ENCODE measurements around the gene CXCL11.
"Not testable (repeated sequence)": the region's sequence is repeated elsewhere in the genome, so short reads cannot be mapped to it uniquely, and the experiment has no call there.

Gene CXCL11

DNA sequence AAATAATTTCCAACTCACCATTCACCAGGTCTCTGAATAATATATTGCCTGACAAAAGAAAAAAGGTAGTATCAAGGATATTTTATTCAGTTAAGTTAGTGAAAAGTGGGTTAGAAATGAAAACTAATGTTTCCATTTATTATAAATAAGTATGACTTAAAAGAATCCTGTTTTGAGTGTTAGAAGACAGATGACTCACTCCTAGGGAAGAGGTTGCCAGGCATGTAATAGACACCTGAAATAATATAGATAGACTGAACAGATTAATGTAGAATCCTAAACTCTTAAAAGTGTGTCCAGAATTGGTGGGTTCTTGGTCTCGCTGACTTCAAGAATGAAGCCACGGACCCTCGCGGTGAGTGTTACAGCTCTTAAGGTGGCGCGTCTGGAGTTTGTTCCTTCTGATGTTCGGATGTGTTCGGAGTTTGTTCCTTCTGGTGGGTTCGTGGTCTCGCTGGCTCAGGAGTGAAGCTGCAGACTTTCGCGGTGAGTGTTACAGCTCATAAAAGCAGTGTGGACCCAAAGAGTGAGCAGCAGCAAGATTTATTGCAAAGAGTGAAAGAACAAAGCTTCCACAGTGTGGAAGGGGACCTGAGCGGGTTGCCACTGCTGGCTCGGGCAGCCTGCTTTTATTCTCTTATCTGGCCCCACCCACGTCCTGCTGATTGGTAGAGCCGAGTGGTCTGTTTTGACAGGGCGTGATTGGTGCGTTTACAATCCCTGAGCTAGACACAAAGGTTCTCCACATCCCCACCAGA, 6.5 kb upstream of the CXCL11 start:
- not testable (repeated sequence) for FAIRE-seq

DNA sequence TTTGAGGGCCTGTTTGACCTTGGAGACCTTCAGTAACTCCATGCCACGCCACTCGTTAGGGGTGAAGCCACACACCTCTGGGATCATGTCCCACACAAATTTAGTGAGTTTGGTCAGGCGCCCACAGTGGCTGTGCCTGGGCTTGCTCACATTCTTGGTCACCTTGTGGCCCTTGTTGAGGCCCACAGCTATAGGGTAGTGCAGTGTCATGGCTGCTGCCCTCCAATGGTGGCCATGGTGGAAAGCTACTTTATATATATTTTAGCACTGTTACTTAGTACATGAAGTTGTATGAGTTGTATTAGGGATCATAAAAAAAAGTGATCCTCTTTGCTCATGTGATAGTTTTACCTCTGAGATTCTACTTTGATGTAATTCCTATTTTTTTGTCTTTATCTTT, 985 bp upstream of the CXCL11 start:
- FAIRE-seq = no peak

DNA sequence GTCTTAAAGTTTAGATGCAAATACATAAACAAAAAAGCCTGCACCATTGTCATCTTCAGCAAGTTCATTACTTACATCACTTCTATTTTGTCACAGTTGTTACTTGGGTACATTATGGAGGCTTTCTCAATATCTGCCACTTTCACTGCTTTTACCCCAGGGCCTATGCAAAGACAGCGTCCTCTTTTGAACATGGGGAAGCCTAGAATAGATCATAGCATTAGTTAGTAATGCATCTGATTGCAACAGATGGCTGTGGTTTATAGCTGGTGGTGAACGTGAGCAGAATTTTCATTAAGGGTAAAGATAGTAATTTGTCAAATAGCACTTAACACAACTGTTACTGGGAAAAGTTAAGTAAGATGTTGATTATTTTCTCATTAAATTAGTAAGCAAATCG, 729 bp downstream of the CXCL11 start:
- no peak for FAIRE-seq

GRCh38 chr4:76029300-76029699, 6.6 kb downstream of the CXCL11 start:
- no peak for FAIRE-seq

GRCh38 chr4:76028350-76028765, 7.5 kb downstream of the CXCL11 start:
- FAIRE-seq = no peak

DNA sequence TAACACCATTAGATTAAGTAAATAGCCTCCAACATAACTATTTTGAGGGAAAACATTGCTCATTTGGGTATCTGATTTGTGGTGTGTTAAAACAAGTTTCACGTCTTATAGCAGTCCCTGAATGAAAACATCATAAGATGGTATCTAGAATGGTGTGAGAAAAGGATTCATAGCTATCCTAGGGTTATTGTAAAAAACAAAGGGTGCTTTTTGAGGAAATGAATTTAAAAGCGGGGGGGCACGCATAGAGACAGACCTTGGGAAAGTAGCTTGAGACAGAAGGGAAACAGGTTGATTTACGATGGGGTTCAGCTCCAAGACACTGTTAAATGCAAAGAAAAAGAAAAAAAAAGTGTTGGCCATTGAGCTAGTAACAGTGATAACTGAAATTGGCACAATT, 11.8 kb downstream of the CXCL11 start:
- FAIRE-seq = no peak

GRCh38 chr4:76023389-76023788, 12.5 kb downstream of the CXCL11 start, which contains the start of gene CXCL10:
CXCL10 (minus strand) TSS chr4:76023497; CDS start chr4:76023431, 66 bp downstream.
- no peak for FAIRE-seq

GRCh38 chr4:76022677-76023076, 13.2 kb downstream of the CXCL11 start:
- FAIRE-seq = no peak

DNA sequence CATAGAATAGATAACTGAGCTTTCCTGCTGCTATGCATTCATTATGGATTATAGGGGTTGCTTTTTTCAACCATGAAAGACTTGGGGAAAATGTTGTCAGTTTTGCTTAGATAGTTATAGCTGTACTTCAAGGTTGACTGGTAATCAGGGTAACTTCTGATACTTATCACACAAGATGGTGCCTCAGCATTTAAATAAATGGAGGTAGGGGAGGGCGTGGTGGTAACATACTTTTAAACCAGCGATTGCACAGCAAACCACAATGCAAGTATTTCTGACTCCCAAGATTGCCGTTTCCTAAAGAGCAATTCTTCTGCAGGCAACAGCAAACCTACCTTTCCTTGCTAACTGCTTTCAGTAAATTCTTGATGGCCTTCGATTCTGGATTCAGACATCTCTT, 13.8 kb downstream of the CXCL11 start:
- no peak for FAIRE-seq

DNA sequence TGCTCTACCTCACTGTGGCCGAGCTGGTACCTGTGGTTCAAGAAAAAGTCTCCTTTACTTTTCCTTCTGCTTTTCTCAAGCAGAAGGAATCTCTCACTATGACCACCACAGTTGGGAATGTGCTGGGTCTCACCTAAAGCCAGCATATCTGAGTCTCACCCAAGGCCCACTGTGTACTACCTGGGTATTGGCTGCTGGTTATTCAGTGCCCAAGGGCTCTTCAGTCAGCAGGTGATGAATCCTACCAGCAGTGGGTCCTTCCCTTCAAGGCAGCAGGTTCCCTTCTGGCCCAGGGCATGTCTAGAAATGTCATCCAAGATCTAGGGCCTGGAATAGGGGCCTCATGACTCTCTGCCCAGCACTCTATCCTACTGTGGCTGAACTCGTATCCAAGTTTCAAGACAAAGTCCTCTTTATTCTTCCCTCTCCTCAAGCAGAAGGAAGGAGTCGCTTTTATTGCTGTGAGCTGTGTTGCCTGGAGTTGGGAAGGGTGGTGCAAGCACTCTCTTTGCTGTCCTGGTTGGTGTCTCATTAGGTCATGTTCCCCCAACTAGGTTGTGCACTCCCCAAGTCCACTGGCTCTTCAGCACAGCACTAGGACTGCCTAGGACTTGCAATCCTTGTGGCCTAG, 18.7 kb downstream of the CXCL11 start:
- FAIRE-seq = no peak

GRCh38 chr4:76016393-76016792, 19.5 kb downstream of the CXCL11 start:
- FAIRE-seq = no peak

DNA sequence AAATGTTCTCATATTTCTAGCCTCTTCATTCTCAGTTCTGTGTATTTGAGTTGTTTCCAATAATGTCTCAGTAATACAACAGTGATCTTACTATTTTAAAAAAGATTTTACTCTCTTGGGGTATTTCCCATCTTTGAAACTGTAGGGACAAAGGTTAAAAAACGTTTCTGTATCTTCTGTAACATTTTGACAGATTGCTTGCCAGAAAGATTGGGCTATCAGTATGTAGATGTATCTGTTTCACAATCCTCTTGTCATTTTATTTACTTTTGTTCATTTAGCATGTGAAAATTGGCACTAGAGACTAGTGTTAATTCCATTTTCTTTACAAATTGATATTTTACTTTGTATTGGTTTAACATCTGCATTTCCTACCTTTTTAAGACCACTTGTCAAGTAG, 22.3 kb downstream of the CXCL11 start:
- no peak for FAIRE-seq

GRCh38 chr4:76012388-76012801, 23.5 kb downstream of the CXCL11 start:
- FAIRE-seq = no peak

DNA sequence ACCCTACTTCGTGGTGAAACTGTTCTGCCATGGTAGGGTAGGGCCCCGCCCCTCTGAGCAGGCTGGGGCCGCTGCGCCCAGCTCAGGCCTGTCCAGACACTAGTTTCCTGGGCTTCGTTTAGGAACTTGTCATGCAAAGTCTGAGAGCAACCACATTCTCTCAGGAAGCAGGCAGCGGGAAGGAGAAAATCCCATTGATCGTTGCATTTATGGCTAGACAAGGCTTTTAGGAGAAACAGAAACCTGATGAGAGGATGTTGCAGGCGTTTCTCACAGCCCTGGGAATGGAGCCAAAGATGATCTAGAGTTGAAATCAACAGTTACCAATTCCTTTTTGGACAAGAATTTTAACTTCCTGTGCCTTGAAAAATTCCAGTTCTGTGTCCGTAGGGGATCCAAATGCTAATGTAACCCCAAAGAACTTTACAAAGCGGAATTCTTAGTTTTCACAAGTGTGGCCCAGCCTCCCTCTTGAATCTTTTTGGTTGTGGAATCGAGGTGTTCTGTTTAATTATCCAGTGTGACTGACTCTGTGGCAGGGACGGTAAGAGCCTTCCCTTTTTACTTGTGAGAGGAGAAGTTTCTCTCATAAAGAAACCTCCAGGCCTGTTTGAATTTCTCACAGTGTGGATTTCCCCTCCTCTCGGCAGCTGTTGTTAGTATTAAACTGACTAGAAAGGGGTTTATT, 24.0 kb downstream of the CXCL11 start:
- no peak for FAIRE-seq

DNA sequence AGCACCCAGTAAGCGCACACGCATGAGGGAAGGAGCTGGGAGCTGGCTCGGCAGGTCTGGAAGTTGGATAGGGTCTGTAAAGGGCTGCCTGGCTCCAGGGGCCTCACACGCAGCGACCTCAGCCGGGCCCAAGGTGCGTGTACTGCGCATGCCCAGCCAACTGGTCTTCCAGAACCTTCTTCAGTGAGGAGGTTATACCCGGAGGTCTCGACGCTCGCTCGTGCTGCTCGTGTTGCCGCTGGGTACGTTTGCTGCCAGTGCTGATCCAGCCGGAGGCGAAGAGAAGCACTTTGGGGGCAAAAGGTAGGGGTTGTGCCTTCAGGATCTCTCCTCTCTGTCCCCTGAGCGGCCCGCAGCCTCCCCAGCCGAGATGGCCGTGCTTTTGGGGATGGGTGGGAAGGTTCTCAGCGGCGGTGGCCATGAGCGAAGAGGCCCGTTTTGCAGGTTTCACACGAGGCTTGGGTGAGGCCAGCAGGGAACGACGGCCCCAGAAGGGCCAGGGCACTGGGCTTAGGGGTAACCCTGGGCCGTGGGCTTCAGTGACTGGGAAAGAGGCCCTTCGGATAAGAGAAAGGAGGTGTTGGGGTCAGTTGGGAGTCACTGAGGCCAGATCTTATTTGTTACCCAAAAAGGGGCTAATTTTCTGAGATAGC, 24.7 kb downstream of the CXCL11 start:
- no peak for FAIRE-seq

DNA sequence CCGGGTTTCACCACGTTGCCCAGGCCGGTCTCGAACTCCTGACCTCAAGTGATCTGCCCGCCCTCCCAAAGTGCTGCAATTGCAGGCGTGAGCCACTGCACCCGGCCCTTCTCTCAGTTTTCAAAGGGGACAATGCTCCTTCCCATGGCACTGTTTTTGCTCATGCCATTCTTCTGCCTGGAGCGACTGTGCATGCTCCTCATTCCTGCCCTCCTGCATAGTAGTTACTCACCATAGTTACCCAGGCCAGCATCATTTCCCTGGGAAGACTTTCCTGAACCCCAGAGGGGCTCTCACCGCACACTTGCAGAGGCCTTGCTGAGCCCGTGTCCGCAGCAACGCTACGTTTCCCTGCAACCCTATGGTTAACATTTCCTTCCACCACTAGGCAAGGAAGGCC, 25.3 kb downstream of the CXCL11 start:
- FAIRE-seq = no peak

GRCh38 chr4:76009311-76009710, 26.6 kb downstream of the CXCL11 start:
- no peak for FAIRE-seq

DNA sequence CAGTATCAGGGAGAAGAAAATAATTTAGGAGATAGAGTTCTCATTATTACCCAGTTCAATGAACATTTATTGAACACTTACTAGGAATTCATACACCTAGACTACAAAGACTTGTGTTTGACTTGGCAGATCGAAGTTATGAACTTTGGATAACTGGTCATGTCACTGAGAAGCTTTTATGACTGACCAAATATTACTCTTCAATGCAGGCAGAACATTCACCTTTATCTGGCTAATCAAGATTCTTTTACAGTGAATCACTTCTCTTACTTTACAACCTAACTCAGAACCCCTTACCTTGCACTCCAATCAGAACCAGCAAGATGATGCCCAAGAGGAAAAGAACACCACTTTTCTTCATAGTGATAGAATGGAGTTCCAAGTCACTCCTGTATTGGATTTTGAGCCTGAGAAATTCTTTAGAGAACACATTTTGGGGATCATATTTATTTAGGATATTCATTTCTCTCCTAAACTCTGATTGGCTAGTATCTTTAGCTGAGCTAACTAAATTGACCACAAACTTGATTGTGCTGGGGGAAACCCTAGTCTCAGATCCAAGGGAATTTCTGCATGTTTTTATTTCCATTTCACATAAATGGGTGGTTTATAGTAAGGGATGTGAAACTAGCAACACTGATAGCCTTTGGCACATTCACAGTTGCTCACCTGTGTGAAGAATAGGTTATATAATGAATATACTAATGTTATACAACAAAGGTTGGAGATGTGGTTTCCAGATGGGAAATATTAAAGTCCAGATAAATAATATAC, 28.6 kb downstream of the CXCL11 start, which contains the start of gene CXCL9:
CXCL9 (minus strand) TSS at position 421 of the 774 bp plus-strand sequence; CDS start at position 361, 60 bp downstream.
- no peak for FAIRE-seq

DNA sequence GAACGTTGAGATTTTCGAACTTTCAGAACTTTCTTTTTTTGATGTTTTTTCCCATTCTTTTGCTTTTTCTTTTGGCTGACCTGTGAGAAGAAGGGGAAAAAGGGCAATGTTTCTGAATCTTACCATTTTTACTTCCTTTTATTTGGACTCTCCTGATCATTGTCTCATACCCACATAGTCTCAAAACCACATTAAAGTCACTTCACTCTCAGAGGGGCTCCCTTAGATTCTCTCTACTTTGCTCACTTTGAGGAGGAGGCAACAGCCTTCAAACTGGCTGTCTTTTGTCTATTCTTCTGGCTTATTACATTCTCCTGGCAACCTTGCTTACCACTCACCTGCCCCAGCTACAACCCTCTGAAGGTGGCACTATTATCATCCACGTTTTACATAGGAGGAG, 32.2 kb downstream of the CXCL11 start:
- FAIRE-seq = no peak

- no peak for FAIRE-seq
Observed at GRCh38 chr4:76003035-76003434, 32.8 kb downstream of the CXCL11 start.

DNA sequence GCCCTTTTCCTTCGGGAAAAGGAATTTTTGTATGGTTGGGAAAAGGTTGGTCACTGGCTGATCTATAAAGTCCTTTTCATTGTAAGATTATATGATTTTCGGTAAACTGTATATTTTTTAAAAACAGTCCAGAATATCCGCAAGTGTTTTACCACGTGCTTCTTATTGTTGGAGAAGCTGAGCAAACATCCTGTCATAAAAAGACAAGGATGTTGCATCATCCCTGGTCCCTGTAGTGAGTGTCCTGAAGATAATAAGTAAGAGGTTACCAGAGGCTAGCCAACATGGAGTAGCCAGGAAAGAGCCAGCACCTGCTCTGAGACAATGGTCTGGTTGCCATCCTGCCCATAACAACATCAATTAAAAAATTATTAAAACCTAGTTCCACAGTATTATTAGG, 33.7 kb downstream of the CXCL11 start:
- FAIRE-seq = no peak

GRCh38 chr4:76001700-76002099, 34.2 kb downstream of the CXCL11 start:
- FAIRE-seq = no peak

DNA sequence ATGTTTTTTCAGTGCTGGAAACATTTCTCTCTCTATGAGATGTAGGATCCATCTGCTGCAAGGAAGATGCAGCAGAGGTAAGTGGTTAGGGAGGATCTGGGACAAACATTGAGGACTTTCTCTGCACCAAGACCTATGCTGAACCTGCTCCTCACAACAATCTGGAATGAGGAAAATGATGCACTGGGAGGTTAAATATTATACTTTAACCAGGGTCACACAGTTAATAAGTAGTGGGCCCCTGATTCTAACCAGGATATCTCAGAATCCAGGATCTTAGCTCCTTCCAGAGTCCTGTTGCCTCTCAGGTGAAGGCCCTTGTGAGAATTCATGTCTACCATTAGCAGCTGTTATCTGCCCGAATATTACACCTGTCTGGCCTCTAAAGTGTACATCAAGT, 35.6 kb downstream of the CXCL11 start:
- no peak for FAIRE-seq

All from TTC549 (cell line).